Adrenal gland (tissue), 12 donors: ENCODE measurements around the gene MMP20. TPM values are rescaled to one million over a fixed set of nuclear protein-coding genes. Genes with fewer than 3 reads are reported as not detected.

Source experiments
- DNase-seq, 7 donors: peaks; one replicate each; pipeline ENCODE4 v3.0.0-alpha.2; 2019 to 2020
- H3K27ac ChIP-seq, 5 donors: fragments of 200-600 bp; sonication (generic) in 4 of 5; 1 replicate in 3 of 5; 2 replicates in 2 of 5; pipeline versions ENCODE4 v1.5.1 to v1.8.0; 2016 to 2020; ENCODE audit warnings: mild to moderate bottlenecking in 1 of 5
- H3K27me3 ChIP-seq: fragments of 200-600 bp; 2 replicates; pipeline ENCODE4 v1.8.0; 2021
- H3K36me3 ChIP-seq, 2 donors: fragments of 200-600 bp; replicated peaks in 1 of 2; 1 replicate in 1 of 2; 2 replicates in 1 of 2; pipeline versions ENCODE4 v1.5.1 to v1.8.0; 2018 to 2022
- H3K4me1 ChIP-seq, 2 donors: fragments of 200-600 bp; replicated peaks in 1 of 2; 1 replicate in 1 of 2; 2 replicates in 1 of 2; pipeline versions ENCODE4 v1.5.1 to v1.8.0; 2018 to 2021
- H3K4me3 ChIP-seq, 4 donors: fragments of 200-600 bp; sonication (generic) in 3 of 4; one replicate each; pipeline ENCODE4 v1.5.1; 2016 to 2018
- H3K9me3 ChIP-seq, 3 donors: fragments of 200-600 bp; sonication (generic) in 1 of 3; replicated peaks in 1 of 3; 1 replicate in 2 of 3; 2 replicates in 1 of 3; pipeline versions ENCODE4 v1.5.1 to v1.8.0; 2016 to 2021
- CTCF ChIP-seq, 6 experiments: fragments of 450-650 bp in 4 of 6; fragments of 200-600 bp in 2 of 6; sonication (generic) in 1 of 6; IDR thresholded peaks; 1 replicate in 5 of 6; 2 replicates in 1 of 6; pipeline versions ENCODE4 v1.5.1 to v1.8.0; 2016 to 2021; ENCODE audit warnings: antibody characterized with exemption in 6 of 6, mild to moderate bottlenecking in 2 of 6, moderate library complexity in 1 of 6
- POLR2A ChIP-seq, 2 donors: fragments of 450-650 bp; IDR thresholded peaks; one replicate each; pipeline ENCODE4 v1.6.1; 2017; ENCODE audit warnings: antibody characterized with exemption in 2 of 2, mild to moderate bottlenecking in 2 of 2, moderate library complexity in 1 of 2
- WGBS, 4 donors: extraction: QIAGEN DNeasy Blood & Tissue Kit in 2 of 4; methylation state at CpG; one replicate each; pipeline versions ENCODE4 v1.1.5 to v1.1.7; 2013 to 2017; 5-methylcytosine and 5-hydroxymethylcytosine counted together
- intact Hi-C, 2 donors: fragments of 100-400 bp; cut with DNase I; formaldehyde crosslinking; loops; one replicate each; pipeline versions ENCODE4 v1.14.1 to v1.15.0; 2022 to 2023
- polyA plus RNA-seq, 3 donors: library from polyadenylated mRNA; stranded (reverse); fragments of 200-250 nt in 2 of 3; fragments of 350-450 nt in 1 of 3; fragmentation: Illumina TruSeq in 1 of 3; extraction: RNeasy Lipid Tissue Mini Kit (QIAGEN cat#74804) in 1 of 3; gene quantifications; one replicate each; pipeline ENCODE4 v1.2.3, GENCODE V29; 2013 to 2014
- total RNA-seq, 9 donors: library from RNA; depleted of rRNA in 4 of 9; stranded (reverse); fragments of >200 nt in 4 of 9; fragments of 120-200 nt in 1 of 9; fragmentation: NEBNext Ultra II Directional in 1 of 9; extraction: Animal tissue kit (Norgen Biotek cat#: 25700) in 1 of 9; gene quantifications; one replicate each; pipeline versions ENCODE4 v1.1.0 to v1.2.4, GENCODE V29; 2013 to 2023
- donor health status: healthy with polysubstance abuse.
- donor health status: Bipolar disorder and iron deficiency.
- donor health status: DM: yes; HTN: yes; CAD: no.
- donor health status: DM: no; HTN: no; CAD: no.
- donor health status: DM: no; HTN: no; CAD: no.
- donor health status: DM: yes; HTN: yes; CAD: no.

Gene MMP20
- total and polyA plus RNA-seq, 12 donors: not detected

- no peak for DNase-seq
- H3K27me3 ChIP-seq: peaks cover 4% of the 10 kb centered on the region
These were observed 16.4 kb downstream of the MMP20 start for GRCh38 chr11:102608699-102609098.

DNA sequence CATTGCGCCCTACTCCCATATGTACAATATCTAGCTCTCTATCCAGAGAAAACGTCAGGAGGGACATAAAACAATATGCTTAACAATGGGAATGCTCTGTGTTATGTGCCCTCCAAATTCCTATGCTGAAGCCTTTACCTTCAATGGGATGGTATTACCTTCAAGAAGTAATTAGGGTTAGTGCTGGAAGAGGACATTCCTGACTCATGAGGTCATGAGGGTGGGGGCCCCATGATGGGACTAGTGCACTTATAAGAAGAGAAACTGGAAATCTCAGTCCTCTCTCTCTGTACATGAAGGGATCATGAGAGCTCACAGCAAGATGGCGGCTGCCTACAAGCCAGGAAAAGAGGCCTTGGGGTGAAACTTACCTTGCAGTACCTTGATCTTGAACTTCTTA lies 20.3 kb downstream of the MMP20 start:
- intact Hi-C loops: no loop called here
- peaks cover 4% of the 10 kb centered on the region for H3K27me3 ChIP-seq
- no peak overlapping the region for H3K27ac ChIP-seq
- no peak for DNase-seq
- no peak overlapping the region for H3K4me3 ChIP-seq
- no peaks in the 10 kb centered on the region for H3K36me3 ChIP-seq
- H3K9me3 ChIP-seq: no peaks in the 10 kb centered on the region
- 70 to 79% (median 76%) methylated on average over 3 of the region's 3 CpGs for WGBS, 4 donors
- TF ChIP-seq CTCF (IDR thresholded peaks at IDR 0.05) (no peak), POLR2A (IDR thresholded peaks at IDR 0.05) (no peak)
- peaks cover 3 to 9% of the 10 kb centered on the region in 2 donors for H3K4me1 ChIP-seq

More at GRCh38 chr11:102608699-102609098, 16.4 kb downstream of the MMP20 start:
- TF ChIP-seq CTCF (IDR thresholded peaks at IDR 0.05): no peak
- TF ChIP-seq POLR2A (IDR thresholded peaks at IDR 0.05): no peak
- Histone ChIP-seq H3K4me3 (no peak overlapping the region), H3K9me3 (no peaks in the 10 kb centered on the region), H3K27ac (no peak overlapping the region), H3K4me1 (no peaks in the 10 kb centered on the region), H3K36me3 (no peaks in the 10 kb centered on the region)
- 46 to 74% (median 59%) methylated on average over 3 of the region's 3 CpGs for WGBS, 4 donors
- intact Hi-C loops: no loop called here

GRCh38 chr11:102604011-102604410 lies 21.1 kb downstream of the MMP20 start:
- 80 to 95% (median 92%) methylated on average over 1 of the region's 1 CpG for WGBS, 4 donors
- peaks cover 4% of the 10 kb centered on the region for H3K27me3 ChIP-seq
- no peaks in the 10 kb centered on the region for H3K36me3 ChIP-seq
- no peaks in the 10 kb centered on the region for H3K9me3 ChIP-seq
- intact Hi-C loops: no loop called here
- no peak for DNase-seq
- H3K4me3 ChIP-seq: no peak overlapping the region
- no peak overlapping the region for H3K27ac ChIP-seq
- no peak for TF ChIP-seq POLR2A (IDR thresholded peaks at IDR 0.05)
- no peak for TF ChIP-seq CTCF (IDR thresholded peaks at IDR 0.05)
- peaks cover 9 to 10% of the 10 kb centered on the region in 2 donors for H3K4me1 ChIP-seq

GRCh38 chr11:102603576-102603975 lies 21.6 kb downstream of the MMP20 start:
- WGBS, 4 donors: 41 to 80% (median 57%) methylated on average over 5 of the region's 5 CpGs

More at GRCh38 chr11:102603576-102603975, 21.6 kb downstream of the MMP20 start:
- no peak overlapping the region for H3K27ac ChIP-seq
- TF ChIP-seq CTCF (IDR thresholded peaks at IDR 0.05) (no peak), POLR2A (IDR thresholded peaks at IDR 0.05) (no peak)
- H3K9me3 ChIP-seq: no peaks in the 10 kb centered on the region
- H3K4me3 ChIP-seq: no peak overlapping the region
- no peak for DNase-seq
- peaks cover 4% of the 10 kb centered on the region for H3K27me3 ChIP-seq
- H3K36me3 ChIP-seq: no peaks in the 10 kb centered on the region
- H3K4me1 ChIP-seq: peaks cover 9 to 10% of the 10 kb centered on the region in 2 donors
- intact Hi-C loops: no loop called here
